ENCODE data around the gene CEACAM3. TPM values are rescaled to one million over a fixed set of nuclear protein-coding genes. Genes with fewer than 3 reads are reported as not detected.
"Not testable (repeated sequence)": the region's sequence is repeated elsewhere in the genome, so short reads cannot be mapped to it uniquely, and the experiment has no call there.

The CEACAM3 gene
- total RNA-seq, 2 donors from 2014 or later, result 1.1 to 2.8 TPM

- no peaks in the 10 kb centered on the region for H3K27me3 ChIP-seq
- DNase-seq, result peak; percentile 86
- no peaks in the 10 kb centered on the region for H3K36me3 ChIP-seq
- H3K9ac ChIP-seq (ENCODE audit: low read depth in 2 of 2, low read length in 2 of 2), result no peak overlapping the region
- intact Hi-C loops (cut with DNase I), result loop anchor here (10.0 kb wide), 1 partner anchor 109 kb away; no protein-coding TSS in a partner anchor
- peak; percentile 60 for TF ChIP-seq CTCF (IDR thresholded peaks at IDR 0.05)
- no peaks in the 10 kb centered on the region for H3K9me3 ChIP-seq
- peaks cover 10% of the 10 kb centered on the region for H3K4me1 ChIP-seq
- H3K27ac ChIP-seq, result no peak overlapping the region
- H3K4me3 ChIP-seq, result no peak overlapping the region
These were observed 42.4 kb upstream of the CEACAM3 start for GRCh38 chr19:41753936-41754529.

GRCh38 chr19:41755328-41755913 lies 41.0 kb upstream of the CEACAM3 start, which contains the start of gene CEACAM6:
TSS of gene CEACAM6 (plus strand) at chr19:41755530. CDS start at chr19:41755639, 109 bp downstream.
- Histone ChIP-seq H3K9me3 (no peaks in the 10 kb centered on the region), H3K27me3 (no peaks in the 10 kb centered on the region), H3K36me3 (no peaks in the 10 kb centered on the region), H3K4me3 (peak within 1 kb of the TSS; percentile 14), H3K4me1 (peaks cover 10% of the 10 kb centered on the region), H3K27ac (no peak within 1 kb of the TSS), H3K9ac (ENCODE audit: low read depth in 2 of 2, low read length in 2 of 2) (peak within 1 kb of the TSS in 1 of 2 donors; percentile 66)
- TF ChIP-seq CTCF (IDR thresholded peaks at IDR 0.05), result no peak
- peak; percentile 91 for DNase-seq
- intact Hi-C loops (cut with DNase I), result loop anchor here (10.0 kb wide), 1 partner anchor 111 kb away; no protein-coding TSS in a partner anchor

- no peaks in the 10 kb centered on the region for H3K36me3 ChIP-seq
- intact Hi-C loops (cut with DNase I), result loop anchor here (10.0 kb wide), 1 partner anchor 114 kb away; no protein-coding TSS in a partner anchor
- H3K4me1 ChIP-seq, result no peaks in the 10 kb centered on the region
- TF ChIP-seq CTCF (IDR thresholded peaks at IDR 0.05), result no peak
- no peak overlapping the region for H3K9ac ChIP-seq (ENCODE audit: low read depth in 2 of 2, low read length in 2 of 2)
- no peak overlapping the region for H3K27ac ChIP-seq
- no peak for DNase-seq
- no peaks in the 10 kb centered on the region for H3K9me3 ChIP-seq
- H3K4me3 ChIP-seq, result no peak overlapping the region
- H3K27me3 ChIP-seq, result no peaks in the 10 kb centered on the region
These were observed 37.5 kb upstream of the CEACAM3 start for GRCh38 chr19:41758846-41759245.

GRCh38 chr19:41767115-41767514 lies 29.3 kb upstream of the CEACAM3 start:
- no peaks in the 10 kb centered on the region for H3K4me1 ChIP-seq
- no peak for DNase-seq
- no peak overlapping the region for H3K4me3 ChIP-seq
- no peaks in the 10 kb centered on the region for H3K27me3 ChIP-seq
- no peaks in the 10 kb centered on the region for H3K9me3 ChIP-seq
- no peaks in the 10 kb centered on the region for H3K36me3 ChIP-seq
- H3K9ac ChIP-seq (ENCODE audit: low read depth in 2 of 2, low read length in 2 of 2), result no peak overlapping the region
- intact Hi-C loops (cut with DNase I), result no loop called here
- TF ChIP-seq CTCF (IDR thresholded peaks at IDR 0.05), result no peak
- no peak overlapping the region for H3K27ac ChIP-seq

GRCh38 chr19:41768105-41768504 lies 28.3 kb upstream of the CEACAM3 start:
- H3K9ac ChIP-seq (ENCODE audit: low read depth in 2 of 2, low read length in 2 of 2); H3K4me1 ChIP-seq; intact Hi-C loops (cut with DNase I); H3K27ac ChIP-seq; H3K9me3 ChIP-seq; H3K4me3 ChIP-seq; H3K36me3 ChIP-seq; DNase-seq; H3K27me3 ChIP-seq: not testable (repeated sequence)

GRCh38 chr19:41769608-41770007 lies 26.8 kb upstream of the CEACAM3 start:
- Histone ChIP-seq H3K9ac (ENCODE audit: low read depth in 2 of 2, low read length in 2 of 2) (no peak overlapping the region), H3K27ac (no peak overlapping the region), H3K36me3 (no peaks in the 10 kb centered on the region), H3K4me3 (no peak overlapping the region), H3K4me1 (no peaks in the 10 kb centered on the region), H3K27me3 (no peaks in the 10 kb centered on the region), H3K9me3 (no peaks in the 10 kb centered on the region)
- DNase-seq, result no peak
- intact Hi-C loops (cut with DNase I), result no loop called here
- TF ChIP-seq CTCF (IDR thresholded peaks at IDR 0.05), result no peak

Measured in colonic mucosa (tissue), 4 donors.